GM21825 (cell line): ENCODE results near the gene MAGI2.

ENCODE experiments used
- ATAC-seq: cut with Tn5 transposase; IDR thresholded peaks from one replicate; pipeline ENCODE4 v1.9.1; 2021; ENCODE audit warnings: mild to moderate bottlenecking, moderate library complexity; ENCODE audit not compliant: unreplicated experiment

The MAGI2 gene

DNA sequence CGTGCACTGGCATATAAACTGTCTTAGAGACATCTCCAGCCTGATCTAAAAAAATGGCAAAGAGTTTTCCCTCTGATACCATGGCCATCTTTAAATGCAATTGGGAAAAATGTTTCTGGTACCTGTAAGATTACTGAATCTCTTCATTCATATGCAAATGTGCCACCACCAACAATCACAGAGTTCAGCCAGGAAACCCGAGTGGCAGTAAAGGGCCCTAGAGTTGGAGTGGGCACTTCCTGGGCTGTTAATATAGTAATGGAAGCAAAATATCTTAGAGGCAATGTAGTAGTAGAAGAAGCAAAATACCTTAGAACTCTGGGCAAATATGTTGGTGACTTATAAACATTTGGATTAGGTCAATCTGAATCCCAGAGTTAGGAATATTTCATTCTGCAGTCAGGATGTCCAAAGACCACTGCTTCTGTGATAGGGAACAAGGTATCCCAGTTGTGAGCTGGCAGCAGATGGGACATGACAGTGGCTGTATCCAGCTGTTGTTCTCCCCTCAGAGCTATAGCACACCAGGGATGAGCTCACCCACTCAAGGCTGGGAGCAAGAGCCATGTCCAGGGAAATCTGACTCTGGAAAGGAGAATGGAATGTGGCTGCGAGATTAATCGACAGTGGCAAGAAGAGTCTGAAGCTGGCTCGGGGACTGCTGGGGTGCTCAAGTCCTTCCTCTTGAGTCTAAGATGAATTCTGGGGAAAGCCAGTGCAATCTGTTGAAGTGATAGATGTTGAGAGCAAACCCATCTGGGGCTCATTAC is 1322.8 kb downstream of the MAGI2 start:
- ATAC-seq: no peak

DNA sequence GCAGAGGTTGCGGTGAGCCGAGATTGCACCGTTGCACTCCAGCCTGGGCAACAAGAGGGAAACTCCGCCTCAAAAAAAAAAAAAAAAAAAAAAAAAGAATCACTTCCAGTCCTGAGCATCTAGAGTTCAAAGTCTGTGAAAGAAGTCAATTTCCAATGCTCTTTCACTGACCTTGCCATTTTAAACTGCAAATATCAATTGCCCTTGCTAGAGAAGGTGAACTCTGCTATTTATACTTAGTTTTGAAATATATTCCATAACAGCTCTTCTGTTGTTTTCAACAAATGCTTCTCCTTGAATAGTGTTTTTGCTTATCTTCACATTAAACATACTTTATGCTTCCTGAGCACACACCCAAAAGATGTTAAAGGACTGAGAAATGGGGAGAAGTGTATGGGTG is 1323.6 kb downstream of the MAGI2 start:
- no peak for ATAC-seq

DNA sequence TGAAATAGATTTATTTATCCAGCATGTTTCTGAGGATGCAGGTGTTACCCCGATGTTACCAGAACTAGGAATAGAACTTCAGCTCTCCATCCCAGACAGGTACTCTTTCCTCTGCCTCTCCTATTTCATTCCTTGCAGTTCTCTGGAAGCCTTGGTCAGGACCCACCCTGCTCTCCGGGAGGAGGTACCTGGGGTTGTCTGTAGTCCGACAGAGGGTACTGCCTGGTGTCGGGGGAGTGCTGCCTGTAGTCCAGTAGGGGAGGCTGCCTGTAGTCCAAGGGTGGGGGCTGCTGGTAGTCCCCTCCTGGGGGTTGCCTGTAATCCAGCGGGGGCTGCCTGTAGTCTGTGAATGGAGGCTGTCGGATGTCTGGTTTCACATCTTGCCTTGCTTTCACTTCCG is 1326.5 kb downstream of the MAGI2 start:
- ATAC-seq: no peak

DNA sequence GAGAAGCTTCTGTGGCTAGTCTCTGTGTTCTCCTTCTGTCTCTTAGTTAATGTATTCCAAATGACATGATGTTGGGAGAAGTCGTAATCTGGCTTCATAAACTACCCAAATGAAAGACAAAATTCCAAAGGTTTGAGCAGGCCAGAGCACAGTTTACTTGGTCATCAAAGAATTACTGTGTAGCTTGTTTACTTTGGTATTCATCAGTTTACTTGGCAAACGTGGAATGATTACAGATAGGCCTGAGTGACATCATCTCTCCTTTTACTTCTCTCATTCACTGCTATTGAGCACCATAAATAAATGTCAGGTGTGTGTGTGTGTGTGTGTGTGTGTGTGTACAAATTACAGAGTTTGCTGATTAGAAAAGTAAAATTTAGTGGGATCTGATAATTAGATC is 1327.6 kb downstream of the MAGI2 start:
- no peak for ATAC-seq

DNA sequence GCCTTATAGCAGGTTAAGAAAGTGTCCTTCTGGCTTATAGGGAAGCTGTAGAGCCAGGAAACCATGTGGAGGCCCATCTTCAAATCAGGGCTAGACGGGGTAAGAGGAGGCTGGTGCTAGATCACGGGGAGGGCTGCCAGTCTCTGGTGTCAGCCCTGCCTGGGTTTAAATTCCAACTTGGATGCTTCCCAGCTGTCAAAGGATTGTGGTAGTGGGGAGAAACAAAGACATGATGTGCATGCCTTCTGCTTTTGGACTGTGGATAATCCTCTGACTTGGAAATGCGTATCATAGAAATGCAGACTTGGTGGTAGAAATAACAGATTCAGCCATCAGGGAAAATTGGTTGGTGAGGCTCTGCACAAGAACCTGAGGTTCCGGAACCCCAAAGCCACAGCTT is 1329.3 kb downstream of the MAGI2 start:
- ATAC-seq: no peak

DNA sequence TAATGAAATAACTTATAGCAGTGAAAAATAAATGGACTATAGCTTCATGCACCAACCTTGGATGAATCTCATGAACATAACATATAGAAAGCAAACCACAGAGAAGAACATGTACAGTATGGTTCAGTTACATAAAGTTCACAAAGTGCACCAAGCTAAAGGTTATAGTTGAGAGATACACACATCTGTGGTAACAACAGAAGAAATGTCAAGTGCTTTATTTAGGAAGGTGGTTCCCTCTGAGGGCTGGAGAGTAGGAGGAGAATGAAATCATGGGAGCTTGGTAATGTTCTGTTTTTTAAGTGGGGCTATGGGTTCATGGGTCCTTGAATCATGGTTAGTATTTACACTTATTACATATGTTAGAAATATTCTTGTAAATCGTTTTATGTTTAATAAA is 1331.6 kb downstream of the MAGI2 start:
- ATAC-seq: no peak

DNA sequence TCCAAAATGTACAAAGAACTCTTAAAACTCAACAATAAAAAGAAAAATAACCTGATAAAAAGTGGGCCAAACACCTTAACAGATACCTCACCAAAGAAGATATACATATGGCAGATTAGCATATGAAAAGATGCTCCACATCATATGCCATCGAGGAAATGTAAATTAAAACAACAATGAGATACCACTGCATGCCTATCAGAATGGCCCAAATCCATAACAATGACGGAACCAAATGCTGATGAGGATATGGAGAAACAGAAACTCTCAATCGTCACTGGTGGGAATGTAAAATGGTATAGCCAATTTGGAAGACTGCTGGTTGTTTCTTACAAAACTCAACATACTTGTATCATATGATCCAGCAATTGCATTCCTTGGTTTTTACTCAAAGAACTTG is 1335.0 kb downstream of the MAGI2 start:
- ATAC-seq: no peak

DNA sequence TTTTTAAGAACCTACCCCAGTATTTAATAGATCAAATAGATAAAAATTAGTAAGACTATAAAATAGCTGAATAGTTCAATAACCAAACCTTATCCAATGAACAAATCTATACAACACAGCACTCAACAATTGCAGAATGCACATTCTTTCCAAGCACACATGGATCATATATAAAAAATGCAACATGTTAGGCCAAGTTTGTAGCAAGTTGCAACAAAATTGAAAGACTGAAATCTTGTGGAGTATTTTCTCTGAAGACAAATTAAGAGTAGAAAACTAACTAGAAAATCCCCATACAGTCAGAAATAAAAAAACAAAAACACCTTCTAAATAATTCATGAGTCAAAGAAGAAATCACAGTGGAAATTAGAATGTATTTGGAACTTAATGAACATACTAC is 1337.6 kb downstream of the MAGI2 start:
- no peak for ATAC-seq

DNA sequence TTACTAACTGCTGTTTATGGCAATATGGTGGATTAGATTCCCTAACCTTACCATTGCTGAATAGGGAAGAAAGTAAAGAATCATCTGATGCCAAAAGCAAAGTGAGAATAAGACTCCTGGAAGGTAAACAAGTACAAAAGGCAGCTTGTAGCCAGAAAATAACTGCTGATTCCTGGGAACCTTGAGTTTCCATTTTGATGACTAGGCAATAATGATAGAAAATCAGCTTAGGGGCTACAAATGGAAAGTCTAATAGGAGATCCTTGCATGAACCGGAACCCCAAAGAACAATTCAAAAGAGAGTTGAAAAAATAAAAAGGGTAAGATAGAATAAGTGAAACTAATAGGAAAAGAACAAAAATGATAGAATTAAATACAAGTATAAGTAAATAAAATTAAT is 1338.5 kb downstream of the MAGI2 start:
- ATAC-seq: no peak

DNA sequence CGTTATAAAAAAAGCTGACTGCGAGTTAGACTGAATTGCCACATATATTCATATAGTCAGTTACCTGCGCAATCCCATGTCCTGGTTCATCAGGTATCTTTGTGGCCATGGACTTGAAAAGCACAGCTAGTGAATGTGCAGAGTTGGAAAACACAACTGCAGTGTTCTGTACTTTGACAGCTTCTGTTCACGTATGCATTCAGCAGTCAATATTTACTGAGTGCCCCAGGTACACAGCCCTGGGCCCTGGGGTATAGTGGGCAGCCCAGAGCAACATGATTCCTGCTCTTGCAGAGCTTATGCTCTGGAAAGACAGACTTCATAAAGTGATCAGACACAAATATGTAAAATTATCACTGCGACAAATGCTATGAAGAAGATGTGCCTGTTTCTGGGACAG is 1341.0 kb downstream of the MAGI2 start:
- no peak for ATAC-seq

DNA sequence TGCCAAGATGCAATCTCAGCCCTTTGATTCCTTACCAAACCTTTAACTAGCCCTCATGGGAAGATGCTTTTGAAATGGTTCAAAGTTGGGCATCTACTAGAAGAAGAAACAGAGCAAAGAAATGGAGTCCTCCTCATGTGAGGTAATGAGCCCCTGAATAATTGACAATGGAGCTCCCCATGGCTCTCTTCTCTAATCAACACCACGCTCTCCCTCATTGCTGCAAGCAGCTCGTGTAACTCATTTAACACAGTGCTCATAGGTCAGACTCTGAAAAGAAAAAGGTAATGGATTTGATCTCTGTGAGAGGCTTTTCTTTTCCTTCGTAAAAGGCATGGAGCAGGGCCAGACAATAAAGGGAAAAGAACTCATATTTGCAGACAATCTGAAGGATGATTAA is 1342.1 kb downstream of the MAGI2 start:
- no peak for ATAC-seq

DNA sequence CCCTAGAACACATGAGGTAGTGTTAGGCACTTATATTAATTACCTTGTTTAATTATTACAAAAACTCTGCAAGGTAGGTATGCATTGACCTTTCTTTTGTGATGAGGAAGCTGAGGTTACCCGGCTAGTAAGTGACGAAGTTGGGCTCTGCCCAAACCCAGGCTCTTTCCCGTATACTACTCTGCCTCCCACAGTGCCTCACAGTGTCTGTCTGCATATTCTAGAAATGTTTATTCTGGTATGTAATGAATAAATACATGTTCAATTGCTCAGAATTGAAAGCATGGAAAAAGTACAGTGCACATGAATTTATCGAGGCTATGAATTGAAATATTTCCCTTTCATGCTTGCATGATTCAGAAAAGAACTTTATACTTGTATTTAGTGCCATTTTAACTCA is 1350.0 kb downstream of the MAGI2 start:
- no peak for ATAC-seq

DNA sequence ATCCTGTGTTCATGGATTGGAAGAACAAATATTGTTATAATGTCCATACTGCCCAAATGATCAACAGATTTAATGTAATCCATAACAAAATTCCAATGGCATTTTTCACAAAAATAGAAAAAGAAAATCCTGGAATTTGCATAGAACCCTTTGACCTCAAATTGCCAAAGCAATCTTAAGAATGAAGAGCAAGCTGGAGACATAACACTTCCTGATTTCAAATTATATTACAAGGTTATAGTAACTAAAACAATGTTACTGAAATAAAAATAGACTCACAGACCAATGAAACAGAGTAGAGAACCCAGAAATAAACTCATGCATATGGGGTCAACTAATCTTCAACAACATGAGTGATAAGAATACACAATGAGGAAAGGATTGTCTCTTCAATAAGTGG is 1352.4 kb downstream of the MAGI2 start:
- ATAC-seq: no peak

DNA sequence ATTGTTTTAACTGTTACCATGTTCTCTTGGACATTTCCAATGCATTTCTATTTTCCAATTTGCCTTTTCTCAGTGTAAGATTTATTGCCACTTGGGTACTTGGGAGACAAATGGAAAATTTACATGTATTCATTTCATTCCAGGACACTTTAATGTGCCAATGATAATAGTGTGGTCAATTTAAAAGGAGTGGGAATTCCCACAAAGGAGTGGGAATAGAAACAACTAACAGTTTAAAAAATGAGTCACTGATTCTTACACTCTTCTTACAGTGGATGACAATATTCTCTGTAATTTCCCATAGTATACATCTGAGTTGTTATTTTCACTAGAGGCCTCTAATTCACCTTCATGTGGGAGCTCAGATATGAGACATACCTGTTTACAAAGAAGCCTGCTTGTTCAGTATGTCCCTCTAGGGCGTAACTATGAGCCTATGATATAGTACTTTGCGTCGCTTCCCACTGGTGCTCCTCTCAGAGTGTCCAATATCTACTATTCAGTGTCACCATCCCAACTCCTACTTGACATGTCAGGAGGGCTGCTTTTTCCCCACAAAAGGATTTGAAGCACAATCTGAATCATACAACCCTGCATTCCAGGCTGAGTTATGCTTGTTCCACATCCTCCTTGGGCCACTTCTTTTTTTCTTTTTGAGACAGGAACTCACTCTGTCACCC is 1353.6 kb downstream of the MAGI2 start:
- ATAC-seq: no peak

DNA sequence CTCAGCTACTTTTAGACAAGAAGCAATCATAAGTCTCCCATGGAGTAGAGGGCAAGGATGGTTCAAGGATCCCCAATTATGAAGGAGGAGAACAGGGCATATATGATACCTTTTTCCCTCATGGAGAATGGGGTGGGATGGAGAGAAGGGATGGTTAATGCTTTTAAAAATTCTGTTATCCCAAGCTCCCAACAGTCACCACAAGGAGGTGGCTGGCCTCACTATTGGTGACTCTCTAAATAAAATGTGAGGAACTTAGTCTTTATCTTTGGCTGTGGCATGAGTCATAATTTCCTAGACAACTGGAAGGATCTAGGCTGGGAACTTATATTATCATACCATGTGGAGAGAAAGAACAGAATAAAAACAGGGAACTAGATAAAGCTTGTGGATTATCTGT is 1357.9 kb downstream of the MAGI2 start:
- ATAC-seq: no peak

DNA sequence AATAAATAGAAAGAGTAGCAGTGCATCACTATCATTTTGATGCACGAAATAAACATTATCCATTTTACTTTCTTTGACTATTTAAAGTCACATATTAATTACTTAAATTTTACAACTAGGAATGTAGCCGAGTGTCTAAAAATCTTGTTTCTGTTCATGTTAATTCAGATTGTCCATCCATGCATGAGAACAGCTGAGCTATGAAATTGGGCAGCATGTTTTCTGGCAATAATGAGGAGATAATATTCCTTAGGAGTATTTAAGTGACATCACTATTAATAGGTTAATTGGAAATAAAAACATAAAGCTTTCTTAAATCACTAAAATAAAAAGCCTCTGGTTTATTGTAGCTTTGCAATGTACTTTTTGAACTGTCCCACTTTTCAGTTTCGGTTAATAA is 1361.1 kb downstream of the MAGI2 start:
- ATAC-seq: no peak

DNA sequence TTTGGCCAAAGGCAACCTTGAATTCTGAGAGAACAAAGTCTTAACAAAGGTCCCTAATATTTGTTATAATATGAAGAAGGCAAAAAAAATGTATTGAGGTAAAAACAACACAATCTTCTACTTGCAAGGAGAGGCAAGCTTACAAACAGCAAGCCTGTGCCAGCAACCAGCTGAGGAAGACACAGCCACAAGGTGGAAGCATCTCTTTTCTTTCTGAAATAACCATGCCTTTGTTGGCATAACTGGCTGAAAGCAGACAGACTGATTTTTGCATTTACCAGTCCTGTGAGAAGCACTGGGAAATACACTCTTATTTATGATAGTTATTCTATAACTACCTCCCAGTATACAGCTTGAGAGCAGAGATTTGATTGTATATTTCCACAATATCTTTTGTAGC is 1362.9 kb downstream of the MAGI2 start:
- no peak for ATAC-seq

DNA sequence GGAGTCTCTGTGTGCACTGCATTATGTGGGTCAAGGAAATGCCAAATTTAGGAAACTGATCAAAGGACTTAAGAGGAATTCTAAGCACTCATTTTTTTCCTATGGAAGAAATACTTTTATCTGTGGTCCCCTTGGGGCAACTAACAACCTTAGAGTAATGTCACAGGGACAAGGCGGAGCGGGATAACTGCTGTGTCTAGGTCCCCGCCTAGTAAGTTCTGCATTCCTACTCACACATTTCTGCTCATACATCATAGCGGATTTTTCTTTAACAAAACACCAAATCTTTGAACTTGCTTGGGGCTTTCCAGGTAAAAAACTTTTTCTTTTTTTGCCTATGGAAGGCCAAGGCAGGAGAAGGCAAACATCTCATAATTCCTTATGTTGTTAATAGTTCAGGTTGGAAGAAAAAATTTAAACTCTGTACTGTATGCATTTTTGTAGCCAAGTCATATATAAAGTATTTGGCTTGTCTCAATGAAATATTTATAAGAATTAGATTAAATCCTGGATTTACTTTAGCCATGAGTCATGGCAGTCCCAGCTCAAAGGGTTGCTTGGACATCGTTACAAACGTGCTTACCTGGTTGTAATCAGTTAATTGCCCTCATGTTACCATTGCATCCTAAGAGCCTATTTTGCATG is 1369.9 kb downstream of the MAGI2 start:
- ATAC-seq: no peak

DNA sequence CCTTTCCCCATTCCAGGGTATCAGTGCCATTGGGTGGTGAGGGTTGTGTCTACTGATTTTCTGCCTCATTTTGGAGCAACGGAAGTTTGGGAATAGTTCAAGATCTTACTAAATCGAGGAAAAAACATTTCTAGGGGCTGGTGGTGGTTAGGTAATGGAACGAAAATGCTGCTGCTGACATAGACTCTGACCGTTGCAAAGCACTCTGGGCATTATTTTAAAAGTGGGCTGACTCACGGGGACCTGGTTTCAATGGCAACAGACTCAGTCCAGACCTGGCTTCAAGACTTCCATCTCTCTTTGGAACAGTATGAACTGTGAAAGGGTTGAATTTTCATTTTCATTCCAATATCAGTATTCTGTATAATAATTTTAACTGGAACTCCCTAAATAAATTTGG is 1370.9 kb downstream of the MAGI2 start:
- no peak for ATAC-seq

DNA sequence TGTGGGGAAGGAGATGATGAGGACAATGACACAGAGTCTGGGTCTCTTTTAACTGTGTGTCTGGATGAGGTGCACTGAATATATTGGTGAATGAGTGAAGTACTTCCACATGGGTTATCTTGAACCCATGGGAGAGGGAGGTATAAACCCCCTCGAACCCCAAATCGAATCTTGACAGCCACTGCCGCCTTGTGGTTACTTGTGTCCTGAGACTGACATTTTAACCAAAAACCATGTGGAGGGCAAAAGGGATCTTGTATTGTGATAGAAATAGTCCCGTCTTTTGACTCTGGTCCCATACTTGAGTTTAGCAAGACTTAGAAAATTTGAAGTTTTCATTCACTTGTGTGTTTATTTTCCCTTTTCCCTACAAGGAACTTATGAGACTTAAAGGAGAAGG is 1371.6 kb downstream of the MAGI2 start:
- ATAC-seq: no peak

DNA sequence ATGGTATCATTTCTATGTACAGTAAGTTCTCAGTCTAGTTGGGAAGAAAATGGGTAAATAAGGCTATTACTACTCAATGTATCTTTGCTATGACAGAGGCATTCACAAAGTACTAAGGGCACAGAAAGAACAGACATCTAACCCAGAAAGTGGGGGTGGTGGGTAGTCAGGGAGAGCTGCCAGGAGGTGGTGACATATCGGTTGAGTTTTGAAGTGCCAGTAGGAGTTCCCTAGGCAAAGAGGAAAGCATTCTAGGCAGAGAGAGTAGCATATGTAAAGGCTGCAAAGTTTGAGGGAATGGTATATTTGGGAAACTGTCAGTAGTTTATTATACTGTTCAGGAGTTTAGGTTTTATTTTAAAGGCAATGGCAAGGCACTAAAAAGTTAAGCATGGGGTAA is 1372.1 kb downstream of the MAGI2 start:
- no peak for ATAC-seq

DNA sequence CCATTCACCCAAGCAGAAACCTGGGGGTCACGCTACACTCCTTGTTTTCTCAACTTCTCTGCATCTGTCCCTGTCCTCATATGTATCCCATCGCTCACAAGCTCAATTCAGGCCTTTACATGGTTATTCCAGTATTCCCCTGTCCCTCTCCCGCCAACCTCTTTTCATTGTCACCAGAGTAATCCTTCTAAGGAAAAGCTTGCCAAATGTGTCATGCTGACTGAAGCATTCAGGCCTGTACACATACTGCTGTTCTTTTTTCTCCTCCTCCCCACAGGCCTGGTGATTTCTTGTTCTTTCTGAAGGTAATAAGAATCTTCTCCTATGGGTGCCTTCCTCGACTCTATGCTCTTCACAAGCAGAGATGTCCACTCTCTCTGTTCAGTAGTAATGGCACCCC is 1372.7 kb downstream of the MAGI2 start:
- no peak for ATAC-seq
